DND-41 (cell line): Measurements from ENCODE around the gene ZNF236.
"Not testable (repeated sequence)": the region's sequence is repeated elsewhere in the genome, so short reads cannot be mapped to it uniquely, and the experiment has no call there.

Experiments
- EZH2 ChIP-seq: IDR thresholded peaks from 3 replicates; pipeline ENCODE4 v1.6.1; 2012; ENCODE audit warnings: borderline replicate concordance, low read depth, mild to moderate bottlenecking, moderate library complexity, low read length, inconsistent platforms; ENCODE audit not compliant: severe bottlenecking
- TF ChIP-seq, protein P1 (sequence below): IDR thresholded peaks from 2 replicates; pipeline ENCODE4 v1.5.1; 2012; ENCODE audit warnings: borderline replicate concordance, low read length, moderate library complexity, mild to moderate bottlenecking; ENCODE audit not compliant: poor library complexity, severe bottlenecking; ENCODE audit errors: extremely low read depth

DNA sequence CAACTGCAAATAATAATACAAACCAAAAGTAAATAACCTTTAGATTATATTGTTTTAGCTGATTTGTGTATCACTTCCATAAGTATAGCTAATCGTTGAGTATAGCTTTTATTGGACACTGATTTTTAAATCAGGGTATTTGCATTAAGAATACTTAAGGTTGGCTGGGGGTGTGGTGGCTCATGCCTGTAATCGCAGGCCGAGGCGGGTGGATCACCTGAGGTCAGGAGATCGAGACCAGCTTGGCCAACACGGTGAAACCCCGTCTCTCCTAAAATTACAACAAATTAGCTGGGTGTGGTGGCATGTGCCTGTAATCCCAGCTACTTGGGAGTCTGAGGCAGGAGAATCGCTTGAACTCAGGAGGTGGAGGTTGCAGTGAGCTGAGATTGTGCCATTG, 122.0 kb downstream of the ZNF236 start:
- TF ChIP-seq, protein P1, sequence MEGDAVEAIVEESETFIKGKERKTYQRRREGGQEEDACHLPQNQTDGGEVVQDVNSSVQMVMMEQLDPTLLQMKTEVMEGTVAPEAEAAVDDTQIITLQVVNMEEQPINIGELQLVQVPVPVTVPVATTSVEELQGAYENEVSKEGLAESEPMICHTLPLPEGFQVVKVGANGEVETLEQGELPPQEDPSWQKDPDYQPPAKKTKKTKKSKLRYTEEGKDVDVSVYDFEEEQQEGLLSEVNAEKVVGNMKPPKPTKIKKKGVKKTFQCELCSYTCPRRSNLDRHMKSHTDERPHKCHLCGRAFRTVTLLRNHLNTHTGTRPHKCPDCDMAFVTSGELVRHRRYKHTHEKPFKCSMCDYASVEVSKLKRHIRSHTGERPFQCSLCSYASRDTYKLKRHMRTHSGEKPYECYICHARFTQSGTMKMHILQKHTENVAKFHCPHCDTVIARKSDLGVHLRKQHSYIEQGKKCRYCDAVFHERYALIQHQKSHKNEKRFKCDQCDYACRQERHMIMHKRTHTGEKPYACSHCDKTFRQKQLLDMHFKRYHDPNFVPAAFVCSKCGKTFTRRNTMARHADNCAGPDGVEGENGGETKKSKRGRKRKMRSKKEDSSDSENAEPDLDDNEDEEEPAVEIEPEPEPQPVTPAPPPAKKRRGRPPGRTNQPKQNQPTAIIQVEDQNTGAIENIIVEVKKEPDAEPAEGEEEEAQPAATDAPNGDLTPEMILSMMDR, result not testable (repeated sequence)
- not testable (repeated sequence) for TF ChIP-seq EZH2
